Measurements from ENCODE around the gene PLPP4.

PLPP4 gene

DNA sequence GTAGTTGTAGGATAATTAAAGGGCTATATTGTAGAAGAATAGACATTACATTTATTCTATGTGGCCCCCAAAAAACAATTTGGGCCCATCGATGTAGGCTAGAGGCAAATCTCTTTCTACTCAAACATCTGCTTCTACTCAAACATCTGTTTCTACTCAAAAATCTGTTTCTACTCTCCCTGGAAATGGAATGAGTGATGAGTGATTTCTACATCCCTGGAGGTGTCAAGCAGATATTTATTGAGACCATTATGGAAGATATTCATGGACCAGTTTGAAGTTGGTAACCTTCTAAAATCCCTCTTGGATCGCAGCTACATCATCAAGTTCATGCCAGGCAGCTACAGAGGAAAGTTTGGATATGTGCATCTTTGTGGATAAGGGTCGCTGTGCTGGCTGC, 5.1 kb upstream of the PLPP4 start:
- TF ChIP-seq, protein P1, sequence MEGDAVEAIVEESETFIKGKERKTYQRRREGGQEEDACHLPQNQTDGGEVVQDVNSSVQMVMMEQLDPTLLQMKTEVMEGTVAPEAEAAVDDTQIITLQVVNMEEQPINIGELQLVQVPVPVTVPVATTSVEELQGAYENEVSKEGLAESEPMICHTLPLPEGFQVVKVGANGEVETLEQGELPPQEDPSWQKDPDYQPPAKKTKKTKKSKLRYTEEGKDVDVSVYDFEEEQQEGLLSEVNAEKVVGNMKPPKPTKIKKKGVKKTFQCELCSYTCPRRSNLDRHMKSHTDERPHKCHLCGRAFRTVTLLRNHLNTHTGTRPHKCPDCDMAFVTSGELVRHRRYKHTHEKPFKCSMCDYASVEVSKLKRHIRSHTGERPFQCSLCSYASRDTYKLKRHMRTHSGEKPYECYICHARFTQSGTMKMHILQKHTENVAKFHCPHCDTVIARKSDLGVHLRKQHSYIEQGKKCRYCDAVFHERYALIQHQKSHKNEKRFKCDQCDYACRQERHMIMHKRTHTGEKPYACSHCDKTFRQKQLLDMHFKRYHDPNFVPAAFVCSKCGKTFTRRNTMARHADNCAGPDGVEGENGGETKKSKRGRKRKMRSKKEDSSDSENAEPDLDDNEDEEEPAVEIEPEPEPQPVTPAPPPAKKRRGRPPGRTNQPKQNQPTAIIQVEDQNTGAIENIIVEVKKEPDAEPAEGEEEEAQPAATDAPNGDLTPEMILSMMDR (conservative IDR thresholded peaks at IDR 0.05; ENCODE audit: low read depth, low read length), result no peak
- Histone ChIP-seq H4K20me1 (ENCODE audit: insufficient read depth) (no peaks in the 10 kb centered on the region), H3K36me3 (ENCODE audit: insufficient read depth) (no peaks in the 10 kb centered on the region), H3K27me3 (ENCODE audit: insufficient read depth, low read depth) (no peaks in the 10 kb centered on the region), H3K4me3 (IDR thresholded peaks at IDR 0.05; ENCODE audit: insufficient read depth, low read depth, low read length) (no peak overlapping the region), H3K9ac (no peak overlapping the region), H3K4me1 (ENCODE audit: low read depth, poor library complexity, severe bottlenecking) (no peaks in the 10 kb centered on the region), H3K79me2 (ENCODE audit: insufficient read depth, low read depth) (no peaks in the 10 kb centered on the region), H3K4me2 (no peak overlapping the region), H3K27ac (no peak overlapping the region), H2AFZ (ENCODE audit: low read depth) (no peak overlapping the region)

DNA sequence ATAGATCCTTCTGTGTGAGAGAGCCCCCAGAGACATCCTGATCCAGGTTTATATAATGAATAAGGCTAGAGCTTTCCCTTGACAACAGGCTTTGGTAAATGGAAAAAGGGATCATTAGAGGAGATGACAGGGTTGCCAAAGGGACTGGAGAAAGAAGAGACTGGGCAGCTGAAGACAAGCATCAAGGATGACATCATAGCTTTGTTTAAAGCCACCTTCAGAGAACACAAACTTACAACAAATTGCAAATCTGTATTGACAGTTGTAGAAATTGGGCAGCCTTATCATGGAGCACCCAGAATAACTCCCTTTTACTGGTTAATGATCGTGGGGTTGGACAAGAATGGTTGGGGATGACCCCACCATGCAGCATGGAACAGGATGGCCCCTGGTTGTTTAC, 3.7 kb upstream of the PLPP4 start:
- Histone ChIP-seq H3K9ac (no peak overlapping the region), H3K79me2 (ENCODE audit: insufficient read depth, low read depth) (no peaks in the 10 kb centered on the region), H3K27me3 (ENCODE audit: insufficient read depth, low read depth) (no peaks in the 10 kb centered on the region), H3K4me3 (IDR thresholded peaks at IDR 0.05; ENCODE audit: insufficient read depth, low read depth, low read length) (no peak overlapping the region), H4K20me1 (ENCODE audit: insufficient read depth) (no peaks in the 10 kb centered on the region), H3K4me1 (ENCODE audit: low read depth, poor library complexity, severe bottlenecking) (no peaks in the 10 kb centered on the region), H2AFZ (ENCODE audit: low read depth) (no peak overlapping the region), H3K4me2 (no peak overlapping the region), H3K36me3 (ENCODE audit: insufficient read depth) (no peaks in the 10 kb centered on the region), H3K27ac (no peak overlapping the region)
- TF ChIP-seq, protein P1 (conservative IDR thresholded peaks at IDR 0.05; ENCODE audit: low read depth, low read length), result no peak

DNA sequence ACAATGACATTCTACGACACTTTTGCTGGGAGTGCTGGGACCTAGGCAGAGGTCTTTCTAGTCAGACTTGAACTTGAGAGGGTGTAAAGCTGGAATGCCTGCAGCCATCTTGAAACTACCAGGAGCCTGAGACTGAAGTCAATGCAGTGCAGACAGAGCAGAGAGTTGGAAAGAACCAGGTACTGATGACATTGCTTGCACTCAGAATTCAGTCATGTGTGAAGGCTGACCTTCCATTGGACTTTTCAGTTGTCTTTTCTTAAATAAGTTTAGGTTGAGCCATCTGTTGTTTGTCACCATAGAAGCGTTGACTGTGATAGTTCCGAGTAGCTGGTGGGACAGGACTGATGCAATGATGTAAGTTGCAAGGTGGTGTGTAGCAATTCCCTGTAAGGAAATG, 3.1 kb upstream of the PLPP4 start:
- H3K4me3 ChIP-seq (IDR thresholded peaks at IDR 0.05; ENCODE audit: insufficient read depth, low read depth, low read length), result no peak overlapping the region
- no peak overlapping the region for H3K27ac ChIP-seq
- no peaks in the 10 kb centered on the region for H3K36me3 ChIP-seq (ENCODE audit: insufficient read depth)
- no peak overlapping the region for H2AFZ ChIP-seq (ENCODE audit: low read depth)
- no peak overlapping the region for H3K4me2 ChIP-seq
- H3K9ac ChIP-seq, result no peak overlapping the region
- H4K20me1 ChIP-seq (ENCODE audit: insufficient read depth), result no peaks in the 10 kb centered on the region
- H3K79me2 ChIP-seq (ENCODE audit: insufficient read depth, low read depth), result no peaks in the 10 kb centered on the region
- no peaks in the 10 kb centered on the region for H3K27me3 ChIP-seq (ENCODE audit: insufficient read depth, low read depth)
- H3K4me1 ChIP-seq (ENCODE audit: low read depth, poor library complexity, severe bottlenecking), result no peaks in the 10 kb centered on the region
- TF ChIP-seq, protein P1 (conservative IDR thresholded peaks at IDR 0.05; ENCODE audit: low read depth, low read length), result no peak

DNA sequence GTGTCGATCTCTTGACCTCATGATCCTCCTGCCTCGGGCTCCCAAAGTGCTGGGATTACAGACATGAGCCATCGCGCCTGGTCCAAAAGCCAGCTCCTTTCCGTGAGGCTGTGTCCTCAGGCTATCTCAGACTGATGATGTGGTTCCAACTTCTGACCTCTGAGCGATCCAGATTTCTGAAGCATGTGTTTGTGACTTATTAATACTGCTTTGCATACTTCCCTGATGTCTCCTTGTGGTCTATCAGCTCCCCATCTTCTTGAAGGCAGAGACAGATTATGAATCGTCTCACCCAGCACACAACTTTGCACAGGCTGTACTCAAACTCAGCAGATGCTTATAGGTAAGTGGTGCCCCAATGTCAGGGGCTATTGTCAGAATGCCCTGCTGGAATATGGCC, 2.0 kb upstream of the PLPP4 start:
- H4K20me1 ChIP-seq (ENCODE audit: insufficient read depth), result no peaks in the 10 kb centered on the region
- no peak overlapping the region for H3K4me2 ChIP-seq
- H3K27ac ChIP-seq, result no peak overlapping the region
- no peaks in the 10 kb centered on the region for H3K36me3 ChIP-seq (ENCODE audit: insufficient read depth)
- no peaks in the 10 kb centered on the region for H3K79me2 ChIP-seq (ENCODE audit: insufficient read depth, low read depth)
- no peak overlapping the region for H2AFZ ChIP-seq (ENCODE audit: low read depth)
- no peak overlapping the region for H3K4me3 ChIP-seq (IDR thresholded peaks at IDR 0.05; ENCODE audit: insufficient read depth, low read depth, low read length)
- H3K9ac ChIP-seq, result no peak overlapping the region
- TF ChIP-seq, protein P1 (conservative IDR thresholded peaks at IDR 0.05; ENCODE audit: low read depth, low read length), result no peak
- H3K27me3 ChIP-seq (ENCODE audit: insufficient read depth, low read depth), result no peaks in the 10 kb centered on the region
- H3K4me1 ChIP-seq (ENCODE audit: low read depth, poor library complexity, severe bottlenecking), result no peaks in the 10 kb centered on the region

DNA sequence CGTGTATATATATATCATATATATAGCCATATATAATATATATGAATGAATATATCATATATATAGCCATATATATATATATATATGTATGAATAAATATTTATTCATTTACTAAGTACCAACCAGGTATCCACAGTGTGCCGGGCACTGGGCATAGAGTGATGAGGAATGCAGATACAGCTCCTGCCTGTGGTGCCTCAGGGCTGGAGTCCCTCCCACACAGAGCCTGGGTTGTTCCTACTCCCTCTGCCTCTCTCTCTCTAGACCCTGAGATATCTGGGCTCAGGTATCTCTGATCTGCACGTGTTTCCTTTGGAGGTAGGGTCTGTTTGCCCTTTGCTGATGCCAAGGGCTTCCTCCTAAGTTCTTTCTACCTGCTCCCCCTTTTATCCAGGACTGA, 1.4 kb upstream of the PLPP4 start:
- Histone ChIP-seq H3K79me2 (ENCODE audit: insufficient read depth, low read depth) (no peaks in the 10 kb centered on the region), H4K20me1 (ENCODE audit: insufficient read depth) (no peaks in the 10 kb centered on the region), H3K4me1 (ENCODE audit: low read depth, poor library complexity, severe bottlenecking) (no peaks in the 10 kb centered on the region), H3K9ac (no peak overlapping the region), H3K27me3 (ENCODE audit: insufficient read depth, low read depth) (no peaks in the 10 kb centered on the region), H3K27ac (no peak overlapping the region), H3K4me2 (no peak overlapping the region), H3K36me3 (ENCODE audit: insufficient read depth) (no peaks in the 10 kb centered on the region), H3K4me3 (IDR thresholded peaks at IDR 0.05; ENCODE audit: insufficient read depth, low read depth, low read length) (no peak overlapping the region), H2AFZ (ENCODE audit: low read depth) (no peak overlapping the region)
- TF ChIP-seq, protein P1 (conservative IDR thresholded peaks at IDR 0.05; ENCODE audit: low read depth, low read length), result no peak
